OCI-LY1 (cell line): ENCODE measurements around the gene IL17RD.

Experiments
- EZH2 ChIP-seq: fragments of 200-600 bp; sonication (generic), shearing (Covaris generic); IDR thresholded peaks from 2 replicates; pipeline ENCODE4 v1.8.0; 2017; ENCODE audit warnings: borderline replicate concordance, mixed run types, mild to moderate bottlenecking, antibody characterized with exemption, low read length, moderate library complexity, mixed read lengths
- TF ChIP-seq, protein P1 (sequence below): fragments of 200-600 bp; sonication (generic), shearing (Covaris generic); IDR thresholded peaks from 2 replicates; pipeline ENCODE4 v1.5.1; 2017; ENCODE audit warnings: mild to moderate bottlenecking, antibody characterized with exemption, low read length, moderate library complexity, mixed read lengths

- TF ChIP-seq, protein P1, sequence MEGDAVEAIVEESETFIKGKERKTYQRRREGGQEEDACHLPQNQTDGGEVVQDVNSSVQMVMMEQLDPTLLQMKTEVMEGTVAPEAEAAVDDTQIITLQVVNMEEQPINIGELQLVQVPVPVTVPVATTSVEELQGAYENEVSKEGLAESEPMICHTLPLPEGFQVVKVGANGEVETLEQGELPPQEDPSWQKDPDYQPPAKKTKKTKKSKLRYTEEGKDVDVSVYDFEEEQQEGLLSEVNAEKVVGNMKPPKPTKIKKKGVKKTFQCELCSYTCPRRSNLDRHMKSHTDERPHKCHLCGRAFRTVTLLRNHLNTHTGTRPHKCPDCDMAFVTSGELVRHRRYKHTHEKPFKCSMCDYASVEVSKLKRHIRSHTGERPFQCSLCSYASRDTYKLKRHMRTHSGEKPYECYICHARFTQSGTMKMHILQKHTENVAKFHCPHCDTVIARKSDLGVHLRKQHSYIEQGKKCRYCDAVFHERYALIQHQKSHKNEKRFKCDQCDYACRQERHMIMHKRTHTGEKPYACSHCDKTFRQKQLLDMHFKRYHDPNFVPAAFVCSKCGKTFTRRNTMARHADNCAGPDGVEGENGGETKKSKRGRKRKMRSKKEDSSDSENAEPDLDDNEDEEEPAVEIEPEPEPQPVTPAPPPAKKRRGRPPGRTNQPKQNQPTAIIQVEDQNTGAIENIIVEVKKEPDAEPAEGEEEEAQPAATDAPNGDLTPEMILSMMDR, result no peak
- TF ChIP-seq EZH2, result no peak
Observed at GRCh38 chr3:57088503-57088902, 76.7 kb downstream of the IL17RD start.
